Skeletal muscle cell (primary cell): ENCODE results near the gene TMEM30B.

Source experiments
- DNase-seq: peaks from one replicate; pipeline ENCODE4 v3.0.0-alpha.2; 2010; ENCODE audit warnings: low read depth
- H3K4me3 ChIP-seq: 2 replicates; pipeline ENCODE4 v1.5.1; 2011; ENCODE audit warnings: low read depth, mild to moderate bottlenecking, control low read depth, low read length, moderate library complexity

The TMEM30B gene

GRCh38 chr14:61270714-61271113 lies 10.4 kb downstream of the TMEM30B start:
- no peak for DNase-seq
- H3K4me3 ChIP-seq, result no peak overlapping the region

DNA sequence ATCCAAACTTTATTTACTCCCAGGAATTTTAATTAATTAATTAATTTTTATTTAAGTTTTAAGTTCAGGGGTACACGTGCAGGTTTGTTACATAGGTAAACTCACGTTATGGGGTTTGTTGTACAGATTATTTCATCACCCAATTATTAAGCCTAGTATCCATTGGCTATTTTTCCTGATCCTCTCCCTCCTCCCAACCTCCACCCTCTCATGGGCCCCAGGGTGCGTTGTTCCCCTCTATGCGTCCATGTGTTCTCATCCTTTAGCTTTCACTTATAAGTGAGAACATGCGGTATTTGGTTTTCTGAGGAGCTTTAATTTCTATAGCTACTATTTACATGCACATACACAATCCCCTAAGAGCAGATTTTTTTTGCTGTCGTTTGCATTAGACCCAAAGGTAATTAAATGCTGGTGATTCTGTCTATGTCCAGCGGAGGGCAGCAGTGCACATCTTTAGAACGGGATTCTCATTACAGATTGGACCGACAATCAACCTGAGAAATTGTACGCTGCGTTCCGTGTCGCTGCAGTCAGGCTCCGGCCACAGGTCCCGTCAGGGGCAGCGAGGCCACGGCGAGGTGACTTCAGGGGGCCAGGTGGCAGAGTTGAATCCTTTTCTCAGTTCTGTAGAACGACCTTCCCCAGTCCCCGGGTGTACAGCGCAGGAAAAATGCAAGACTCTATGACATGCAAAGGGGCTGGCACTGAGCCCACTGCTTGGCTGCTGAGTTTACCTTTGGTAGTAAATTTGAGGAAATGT lies 11.6 kb downstream of the TMEM30B start:
- no peak for DNase-seq
- H3K4me3 ChIP-seq, result peak overlapping the region; percentile 48

GRCh38 chr14:61268812-61269211 lies 12.3 kb downstream of the TMEM30B start:
- no peak for DNase-seq
- no peak overlapping the region for H3K4me3 ChIP-seq

- no peak overlapping the region for H3K4me3 ChIP-seq
- no peak for DNase-seq
These were observed 14.0 kb downstream of the TMEM30B start for GRCh38 chr14:61266891-61267740.

DNA sequence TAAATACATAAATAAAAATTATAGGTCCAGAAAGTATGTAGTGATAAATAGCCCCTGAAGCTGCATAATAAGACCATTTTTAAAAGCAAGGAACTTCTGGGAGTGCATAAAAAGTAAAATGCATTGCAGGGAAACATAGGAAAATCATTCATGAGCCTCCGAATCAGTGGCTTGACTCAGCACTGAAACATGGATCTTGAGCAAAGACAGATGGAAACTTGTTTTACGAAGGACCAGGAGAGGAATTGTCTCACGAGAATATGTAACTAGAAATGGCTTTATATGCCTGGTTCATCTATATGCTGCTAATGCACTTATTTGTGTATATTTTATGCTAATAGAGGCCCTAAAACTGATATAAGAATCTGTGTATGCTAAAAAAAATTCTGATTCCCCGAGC lies 14.7 kb downstream of the TMEM30B start:
- H3K4me3 ChIP-seq, result no peak overlapping the region
- DNase-seq, result no peak

DNA sequence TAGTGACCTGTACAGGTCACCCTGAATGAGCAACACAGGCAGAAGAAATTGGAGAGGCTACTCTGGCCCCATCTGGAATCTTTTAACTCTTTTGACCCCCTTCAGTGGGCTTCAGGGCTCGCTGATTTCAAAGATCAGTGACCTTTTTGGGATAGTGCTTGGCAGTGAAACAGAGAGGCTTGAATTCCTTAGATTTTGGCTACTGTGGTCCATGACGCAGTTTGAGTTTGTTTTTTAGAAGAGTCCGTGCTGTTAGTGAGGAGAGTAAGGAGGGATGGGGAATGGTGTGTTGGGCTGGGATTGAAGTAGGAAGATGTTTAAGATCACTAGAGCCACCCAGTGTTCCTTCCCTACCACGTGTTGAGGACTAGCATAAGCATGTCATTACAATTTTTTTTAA lies 16.5 kb downstream of the TMEM30B start:
- H3K4me3 ChIP-seq, result no peak overlapping the region
- DNase-seq, result no peak

- no peak overlapping the region for H3K4me3 ChIP-seq
- no peak for DNase-seq
These were observed 17.0 kb downstream of the TMEM30B start for GRCh38 chr14:61264010-61264571.

GRCh38 chr14:61262082-61262481 lies 19.1 kb downstream of the TMEM30B start:
- DNase-seq, result no peak
- H3K4me3 ChIP-seq, result no peak overlapping the region

- peak; percentile 79 for DNase-seq
- H3K4me3 ChIP-seq, result no peak overlapping the region
These were observed 20.0 kb downstream of the TMEM30B start for GRCh38 chr14:61260939-61261776.

- no peak for DNase-seq
- H3K4me3 ChIP-seq, result no peak overlapping the region
These were observed 22.2 kb downstream of the TMEM30B start for GRCh38 chr14:61258985-61259384.

- DNase-seq, result no peak
- no peak overlapping the region for H3K4me3 ChIP-seq
These were observed 23.6 kb downstream of the TMEM30B start for GRCh38 chr14:61257469-61258057.

DNA sequence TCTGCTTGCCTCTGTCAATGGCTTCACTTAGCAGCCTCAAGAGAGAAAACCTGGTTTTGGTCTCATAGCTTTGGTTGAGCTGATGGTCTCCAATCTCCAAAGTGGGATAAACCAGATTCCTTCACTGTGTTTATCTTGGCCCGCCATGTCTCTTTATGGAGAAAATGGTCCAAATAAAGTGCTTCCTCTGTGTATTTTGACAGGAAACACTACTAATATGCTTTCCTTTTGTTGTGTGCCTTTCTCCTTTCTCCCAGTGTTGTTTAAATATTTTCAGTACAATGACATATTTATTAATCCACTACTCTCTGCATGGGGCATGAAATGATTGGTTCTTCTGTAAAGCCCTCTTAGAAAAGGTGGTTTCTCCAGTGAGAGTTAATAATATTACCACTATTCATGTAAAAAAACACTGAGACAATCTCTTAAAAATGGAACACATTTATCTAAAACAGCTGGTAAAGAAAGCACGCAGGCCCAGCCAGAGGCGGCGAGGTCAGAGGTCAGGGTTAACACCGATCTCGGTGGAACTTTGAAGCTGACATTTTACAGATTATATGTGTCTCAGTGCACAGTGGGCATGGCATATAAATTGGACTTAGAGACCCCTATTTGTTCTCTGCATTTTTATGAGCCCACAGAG lies 24.2 kb downstream of the TMEM30B start:
- DNase-seq, result no peak
- no peak overlapping the region for H3K4me3 ChIP-seq

- no peak for DNase-seq
- no peak overlapping the region for H3K4me3 ChIP-seq
These were observed 25.2 kb downstream of the TMEM30B start for GRCh38 chr14:61255968-61256367.

DNA sequence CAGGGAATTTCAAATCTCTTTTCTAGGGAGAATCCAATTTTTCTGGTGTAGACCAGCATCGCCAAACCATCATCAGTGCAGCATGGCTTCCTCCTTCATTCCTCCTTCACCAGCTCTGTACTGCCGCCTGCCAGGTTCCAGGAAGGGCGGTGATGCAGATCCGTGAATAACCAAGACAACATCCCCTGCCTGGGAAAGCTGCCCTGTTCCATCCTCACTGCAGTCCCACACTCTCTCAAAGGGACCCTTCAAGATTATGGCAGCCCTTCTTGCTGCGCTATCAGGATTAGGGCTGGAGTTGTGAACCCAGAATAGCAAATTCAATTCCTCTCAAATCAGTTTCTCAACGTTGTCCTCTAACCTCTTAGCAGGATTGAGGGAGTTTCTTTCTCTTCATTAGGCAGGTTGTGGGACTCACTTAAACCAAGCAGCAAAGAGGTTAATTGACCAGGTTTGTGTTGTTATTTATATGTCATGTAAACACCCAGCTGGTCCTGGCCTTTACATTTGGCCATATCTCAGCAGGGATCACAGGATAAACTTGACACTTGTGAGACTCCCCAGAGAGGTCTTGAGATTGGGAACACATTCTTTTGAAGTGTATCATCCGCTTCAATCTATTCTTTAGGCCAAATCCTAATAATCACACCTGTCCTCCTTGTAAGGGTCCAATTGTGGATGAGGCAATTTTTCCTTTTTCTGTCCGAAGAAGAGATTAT lies 26.2 kb downstream of the TMEM30B start:
- no peak for DNase-seq
- no peak overlapping the region for H3K4me3 ChIP-seq

DNA sequence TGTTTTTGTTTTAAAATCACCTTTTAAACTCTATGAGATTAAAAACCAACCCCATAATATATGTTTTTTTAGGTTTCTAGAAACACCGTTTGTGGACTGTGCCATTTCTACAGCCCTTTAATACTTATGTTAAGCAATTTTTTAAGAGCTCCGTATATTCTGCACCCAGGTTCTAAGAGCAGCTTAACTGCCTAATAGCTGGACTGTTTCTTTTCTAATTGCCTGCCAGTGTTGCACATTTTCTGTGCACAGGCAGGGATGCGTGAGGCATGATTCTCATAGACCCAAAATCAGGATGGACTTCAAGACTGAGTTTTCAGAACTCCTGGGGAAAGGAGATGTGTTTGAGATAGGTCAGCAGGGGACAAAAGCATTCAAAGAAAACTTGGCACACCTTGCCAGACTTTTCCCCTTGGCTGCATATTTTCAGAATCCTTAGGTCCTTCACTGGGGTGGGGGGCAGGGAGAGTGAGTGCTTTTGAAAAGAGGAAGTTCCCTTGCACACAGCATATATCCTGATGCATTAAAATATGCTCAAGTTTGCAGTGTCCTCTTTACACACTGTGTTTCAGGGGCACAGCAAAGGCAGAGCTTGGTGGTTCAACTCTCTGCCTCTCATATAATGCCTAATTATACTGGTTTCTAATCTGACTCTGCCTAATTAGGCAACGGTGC lies 27.9 kb downstream of the TMEM30B start:
- H3K4me3 ChIP-seq, result no peak overlapping the region
- DNase-seq, result no peak

DNA sequence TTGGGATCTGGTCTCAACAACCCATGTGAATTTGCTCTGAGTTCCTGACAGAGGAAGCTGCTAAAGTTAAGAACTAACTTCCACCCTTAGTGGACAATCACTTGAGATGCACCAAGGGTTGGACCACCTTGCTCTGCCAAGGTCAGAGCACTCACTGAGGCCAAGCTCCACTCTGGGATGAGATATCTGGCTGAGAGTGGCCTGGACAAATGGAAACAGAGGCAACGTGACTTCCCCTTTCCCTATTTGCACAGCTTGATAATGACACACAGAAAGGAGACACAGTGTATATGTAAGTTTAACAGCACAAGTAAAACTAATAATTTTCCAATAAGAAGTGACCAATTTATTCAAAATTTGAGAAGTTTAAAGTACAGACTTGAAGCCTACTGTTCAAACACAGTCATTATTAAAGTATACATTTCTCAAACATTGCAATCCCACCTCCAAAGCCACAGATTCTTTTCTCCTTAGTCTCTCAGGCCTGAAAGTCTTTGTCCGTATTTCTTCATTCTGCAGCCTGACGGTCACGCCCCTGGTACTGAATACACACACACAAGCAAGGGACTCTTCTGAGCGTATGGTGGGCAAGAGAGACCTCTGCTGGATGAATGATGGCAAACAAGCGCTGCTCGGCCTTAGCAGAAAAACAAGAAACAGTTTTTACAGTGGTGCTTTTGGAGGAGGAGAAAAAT lies 28.6 kb downstream of the TMEM30B start:
- no peak overlapping the region for H3K4me3 ChIP-seq
- peak; percentile 94 for DNase-seq

- no peak overlapping the region for H3K4me3 ChIP-seq
- DNase-seq, result no peak
These were observed 31.1 kb downstream of the TMEM30B start for GRCh38 chr14:61250063-61250462.
